HG03469 (cell line): ENCODE data around the gene NPTX2.

ENCODE experiments used
- ATAC-seq: cut with Tn5 transposase; IDR thresholded peaks from one replicate; pipeline ENCODE4 v1.9.1; 2021; ENCODE audit warnings: mild to moderate bottlenecking, moderate library complexity, moderate number of reproducible peaks; ENCODE audit not compliant: unreplicated experiment

NPTX2 gene

GRCh38 chr7:98653601-98654310 is 36.7 kb downstream of the NPTX2 start:
- no peak for ATAC-seq

- ATAC-seq = no peak
Measured at GRCh38 chr7:98654524-98655272, 37.6 kb downstream of the NPTX2 start.

- ATAC-seq = no peak
Measured at GRCh38 chr7:98655611-98656010, 38.5 kb downstream of the NPTX2 start.

- no peak for ATAC-seq
Measured at GRCh38 chr7:98656899-98657298, 39.8 kb downstream of the NPTX2 start.

GRCh38 chr7:98657736-98658135 is 40.7 kb downstream of the NPTX2 start:
- ATAC-seq = no peak

- ATAC-seq = no peak
Measured at GRCh38 chr7:98659756-98660155, 42.7 kb downstream of the NPTX2 start.

- ATAC-seq = no peak
Measured at GRCh38 chr7:98661607-98662006, 44.5 kb downstream of the NPTX2 start.

- ATAC-seq = no peak
Measured at GRCh38 chr7:98662289-98662688, 45.2 kb downstream of the NPTX2 start.

- no peak for ATAC-seq
Measured at GRCh38 chr7:98664882-98665281, 47.8 kb downstream of the NPTX2 start.

GRCh38 chr7:98668255-98668654 is 51.2 kb downstream of the NPTX2 start:
- no peak for ATAC-seq

- ATAC-seq = no peak
Measured at GRCh38 chr7:98669329-98670000, 52.4 kb downstream of the NPTX2 start.

- no peak for ATAC-seq
Measured at GRCh38 chr7:98670186-98670585, 53.1 kb downstream of the NPTX2 start.

GRCh38 chr7:98671733-98672331 is 54.7 kb downstream of the NPTX2 start:
- ATAC-seq = no peak

GRCh38 chr7:98674461-98674860 is 57.4 kb downstream of the NPTX2 start:
- no peak for ATAC-seq

GRCh38 chr7:98674881-98675280 is 57.8 kb downstream of the NPTX2 start:
- ATAC-seq = no peak

- no peak for ATAC-seq
Measured at GRCh38 chr7:98678215-98678614, 61.1 kb downstream of the NPTX2 start.
